Activated naive CD8-positive, alpha-beta T cell treated with anti-CD3 and anti-CD28 coated beads for 36 hours (primary cell): Measurements from ENCODE around the gene PAM. TPM values are rescaled to one million over a fixed set of nuclear protein-coding genes. Genes with fewer than 3 reads are reported as not detected.

Experiments used
- DNase-seq: peaks from one replicate; pipeline ENCODE4 v3.0.0; 2021
- H3K27ac Mint-ChIP-seq: one replicate; pipeline ENCODE4 v1.8.0; 2022; ENCODE audit warnings: mild to moderate bottlenecking, moderate library complexity, mixed read lengths
- H3K27me3 Mint-ChIP-seq: one replicate; pipeline ENCODE4 v1.8.0; 2022; ENCODE audit warnings: mild to moderate bottlenecking, mixed read lengths
- H3K36me3 Mint-ChIP-seq: one replicate; pipeline ENCODE4 v1.8.0; 2021; ENCODE audit warnings: mild to moderate bottlenecking, mixed read lengths
- H3K4me1 Mint-ChIP-seq: one replicate; pipeline ENCODE4 v1.8.0; 2021; ENCODE audit warnings: mixed read lengths
- H3K4me3 Mint-ChIP-seq: one replicate; pipeline ENCODE4 v1.8.0; 2022; ENCODE audit warnings: mild to moderate bottlenecking, moderate library complexity, mixed read lengths
- H3K9me3 Mint-ChIP-seq: one replicate; pipeline ENCODE4 v1.8.0; 2022; ENCODE audit warnings: mixed read lengths
- total RNA-seq, 2 experiments: library from RNA; stranded (reverse); gene quantifications; one replicate each; pipeline ENCODE4 v1.2.3, GENCODE V29; 2021

PAM gene
- total RNA-seq, 2 experiments from 2014 or later, result 42.0 to 54.0 TPM

DNA sequence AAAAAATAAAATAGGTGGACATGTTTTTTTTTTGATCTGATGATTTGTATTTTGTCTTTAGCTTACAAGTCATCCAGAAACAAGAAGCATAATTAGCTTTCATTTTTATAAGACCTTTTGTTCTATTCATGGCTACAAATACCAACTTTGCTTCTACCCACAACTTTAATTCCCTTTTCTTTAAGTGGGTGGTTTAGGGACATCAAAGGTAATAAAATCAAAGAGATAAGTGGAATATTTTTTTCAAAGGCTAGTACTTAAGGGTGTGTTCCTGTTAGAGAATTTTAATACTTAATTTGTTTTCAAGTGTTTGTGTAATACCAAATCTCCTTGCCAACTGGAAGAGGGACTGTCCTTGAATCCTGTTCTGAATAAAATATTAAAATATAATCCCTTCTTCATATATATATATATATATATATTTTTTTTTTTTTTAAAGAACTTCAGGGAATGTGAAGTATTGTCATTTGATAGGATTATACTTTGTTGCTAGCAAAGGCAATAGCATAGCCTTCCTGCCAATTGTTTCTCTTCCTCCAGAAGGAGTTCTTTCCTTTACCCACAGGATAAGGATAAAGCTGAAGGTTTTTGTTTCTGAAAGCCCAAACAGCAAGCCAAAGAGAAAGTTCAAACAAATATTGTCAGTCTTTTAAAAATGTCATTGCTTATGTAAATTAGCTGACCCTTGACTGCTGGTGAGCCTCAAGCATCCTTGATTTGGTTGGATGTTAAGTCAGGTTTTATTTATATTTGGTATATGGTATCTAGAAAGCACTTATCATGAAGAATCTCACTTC lies 108.9 kb downstream of the PAM start:
- Mint-ChIP-seq H3K27me3 (peaks cover 22% of the 10 kb centered on the region), H3K36me3 (peaks cover 22% of the 10 kb centered on the region), H3K9me3 (no peaks in the 10 kb centered on the region), H3K4me3 (no peak overlapping the region), H3K27ac (no peak overlapping the region), H3K4me1 (peaks cover 9% of the 10 kb centered on the region)
- no peak for DNase-seq

DNA sequence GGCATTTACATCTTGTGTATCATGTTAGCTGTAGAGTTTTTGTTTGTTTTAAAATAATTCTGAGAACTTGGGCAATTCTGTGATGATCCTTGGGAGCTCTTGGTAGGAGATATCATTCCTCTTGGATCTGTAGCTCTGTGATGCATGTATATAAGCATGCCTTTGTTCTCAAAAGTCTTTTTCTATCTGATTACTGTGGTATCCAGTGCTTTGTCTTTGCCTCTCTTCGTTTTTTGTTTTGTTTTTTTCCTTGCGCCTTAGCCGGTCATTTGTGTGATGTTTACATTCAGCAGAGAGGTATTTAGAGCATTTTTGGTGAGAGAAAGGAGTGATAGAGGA lies 110.0 kb downstream of the PAM start:
- no peaks in the 10 kb centered on the region for H3K9me3 Mint-ChIP-seq
- H3K27ac Mint-ChIP-seq, result no peak overlapping the region
- H3K27me3 Mint-ChIP-seq, result peaks cover 32% of the 10 kb centered on the region
- peak overlapping the region; percentile 60 for H3K4me3 Mint-ChIP-seq
- DNase-seq, result no peak
- H3K36me3 Mint-ChIP-seq, result peaks cover 29% of the 10 kb centered on the region
- peaks cover 9% of the 10 kb centered on the region for H3K4me1 Mint-ChIP-seq

DNA sequence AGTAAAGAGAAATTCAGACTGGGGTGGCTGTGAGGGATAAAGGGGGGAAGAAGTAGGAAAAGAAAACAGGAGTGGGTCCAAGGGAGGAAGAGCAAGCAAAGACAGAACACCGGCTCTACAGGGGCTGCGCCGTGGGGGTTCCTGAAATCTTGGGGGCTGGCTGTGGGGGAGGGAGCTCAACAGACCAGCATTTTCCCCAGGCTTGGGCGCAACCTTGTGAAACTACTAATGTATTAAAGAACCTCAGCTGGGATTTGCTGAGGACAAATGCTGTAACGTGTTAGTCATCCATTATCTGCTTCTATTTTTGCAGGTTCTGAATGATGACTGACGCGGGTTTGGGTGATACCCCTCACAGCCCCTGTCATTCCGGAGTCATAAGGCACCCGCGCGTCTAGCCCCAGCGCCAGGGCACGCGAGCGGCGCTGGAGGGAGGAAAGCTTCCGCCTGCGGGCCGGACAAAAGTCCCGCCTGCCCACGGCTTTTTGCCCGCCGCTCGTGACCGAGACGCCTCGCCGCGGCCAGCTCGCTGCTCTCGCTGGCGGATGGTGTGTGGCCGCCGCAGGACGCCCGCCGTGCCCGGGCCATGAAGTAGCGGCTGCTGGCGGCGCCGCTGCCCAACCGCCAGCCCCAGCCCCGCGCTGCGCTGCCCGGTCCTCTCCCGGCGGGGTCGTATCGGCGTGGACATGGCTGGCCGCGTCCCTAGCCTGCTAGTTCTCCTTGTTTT lies 110.6 kb downstream of the PAM start:
- Mint-ChIP-seq H3K9me3 (no peaks in the 10 kb centered on the region), H3K27ac (no peak overlapping the region), H3K27me3 (peaks cover 32% of the 10 kb centered on the region), H3K4me1 (peaks cover 9% of the 10 kb centered on the region), H3K4me3 (peak overlapping the region; percentile 69), H3K36me3 (peaks cover 28% of the 10 kb centered on the region)
- peak; percentile 62 for DNase-seq

GRCh38 chr5:102866237-102866600 lies 111.1 kb downstream of the PAM start:
- H3K9me3 Mint-ChIP-seq, result no peaks in the 10 kb centered on the region
- H3K36me3 Mint-ChIP-seq, result peaks cover 28% of the 10 kb centered on the region
- DNase-seq, result no peak
- H3K4me1 Mint-ChIP-seq, result peaks cover 9% of the 10 kb centered on the region
- H3K27me3 Mint-ChIP-seq, result peaks cover 32% of the 10 kb centered on the region
- H3K27ac Mint-ChIP-seq, result no peak overlapping the region
- H3K4me3 Mint-ChIP-seq, result peak overlapping the region; percentile 69

GRCh38 chr5:102867992-102868662 lies 113.0 kb downstream of the PAM start:
- no peak for DNase-seq
- peaks cover 32% of the 10 kb centered on the region for H3K27me3 Mint-ChIP-seq
- H3K4me1 Mint-ChIP-seq, result peaks cover 9% of the 10 kb centered on the region
- no peak overlapping the region for H3K4me3 Mint-ChIP-seq
- H3K9me3 Mint-ChIP-seq, result no peaks in the 10 kb centered on the region
- H3K36me3 Mint-ChIP-seq, result peaks cover 30% of the 10 kb centered on the region
- no peak overlapping the region for H3K27ac Mint-ChIP-seq

- DNase-seq, result no peak
- H3K27ac Mint-ChIP-seq, result no peak overlapping the region
- peaks cover 34% of the 10 kb centered on the region for H3K36me3 Mint-ChIP-seq
- no peaks in the 10 kb centered on the region for H3K9me3 Mint-ChIP-seq
- peaks cover 32% of the 10 kb centered on the region for H3K27me3 Mint-ChIP-seq
- H3K4me1 Mint-ChIP-seq, result peaks cover 9% of the 10 kb centered on the region
- no peak overlapping the region for H3K4me3 Mint-ChIP-seq
These were observed 114.1 kb downstream of the PAM start for GRCh38 chr5:102869230-102869629.

GRCh38 chr5:102873379-102873932 lies 118.4 kb downstream of the PAM start:
- H3K36me3 Mint-ChIP-seq, result peaks cover 28% of the 10 kb centered on the region
- no peaks in the 10 kb centered on the region for H3K4me1 Mint-ChIP-seq
- no peaks in the 10 kb centered on the region for H3K9me3 Mint-ChIP-seq
- no peak overlapping the region for H3K4me3 Mint-ChIP-seq
- H3K27me3 Mint-ChIP-seq, result peaks cover 11% of the 10 kb centered on the region
- no peak for DNase-seq
- no peak overlapping the region for H3K27ac Mint-ChIP-seq

DNA sequence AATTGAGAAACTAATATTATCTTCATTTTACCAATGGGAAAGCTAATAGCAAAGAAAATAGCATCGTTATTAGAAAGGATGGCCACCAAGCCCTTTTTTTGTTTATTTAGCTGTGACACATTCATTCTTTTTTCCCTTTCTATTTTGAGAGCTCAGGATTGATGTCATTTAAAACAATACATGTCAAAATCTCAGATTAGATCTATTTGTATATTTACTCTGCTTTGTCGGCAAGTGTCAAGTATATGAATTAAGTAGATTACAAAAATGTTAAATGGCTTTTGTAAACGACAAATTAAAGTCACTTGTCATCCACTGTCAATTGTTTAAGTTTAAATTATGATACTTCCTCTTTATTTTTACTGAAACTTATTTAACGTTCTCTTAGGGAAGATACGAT lies 118.9 kb downstream of the PAM start:
- Mint-ChIP-seq H3K27ac (no peak overlapping the region), H3K9me3 (no peaks in the 10 kb centered on the region), H3K4me3 (no peak overlapping the region), H3K27me3 (peaks cover 9% of the 10 kb centered on the region), H3K36me3 (peaks cover 25% of the 10 kb centered on the region), H3K4me1 (no peaks in the 10 kb centered on the region)
- no peak for DNase-seq

DNA sequence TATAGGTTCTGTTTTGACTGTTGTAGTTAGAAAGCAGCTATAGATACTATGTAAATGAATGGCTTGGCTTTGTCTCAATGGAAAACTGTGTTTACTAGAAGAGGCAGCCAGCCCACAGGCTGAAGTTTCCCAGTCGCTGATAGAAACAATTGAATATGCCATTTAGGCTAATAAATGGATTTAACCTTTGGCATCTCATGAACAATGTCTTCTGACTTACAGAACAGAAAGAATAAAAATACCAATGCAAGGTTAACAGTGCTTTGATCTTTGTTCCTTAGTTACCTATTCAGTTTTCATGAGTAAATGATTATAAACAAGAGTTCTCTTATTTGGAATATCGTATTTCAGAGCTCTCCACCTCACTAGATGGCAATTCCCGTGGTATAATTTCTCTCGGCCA lies 120.6 kb downstream of the PAM start:
- no peaks in the 10 kb centered on the region for H3K4me1 Mint-ChIP-seq
- no peak overlapping the region for H3K27ac Mint-ChIP-seq
- H3K4me3 Mint-ChIP-seq, result no peak overlapping the region
- DNase-seq, result no peak
- no peaks in the 10 kb centered on the region for H3K27me3 Mint-ChIP-seq
- no peaks in the 10 kb centered on the region for H3K9me3 Mint-ChIP-seq
- H3K36me3 Mint-ChIP-seq, result peaks cover 23% of the 10 kb centered on the region

DNA sequence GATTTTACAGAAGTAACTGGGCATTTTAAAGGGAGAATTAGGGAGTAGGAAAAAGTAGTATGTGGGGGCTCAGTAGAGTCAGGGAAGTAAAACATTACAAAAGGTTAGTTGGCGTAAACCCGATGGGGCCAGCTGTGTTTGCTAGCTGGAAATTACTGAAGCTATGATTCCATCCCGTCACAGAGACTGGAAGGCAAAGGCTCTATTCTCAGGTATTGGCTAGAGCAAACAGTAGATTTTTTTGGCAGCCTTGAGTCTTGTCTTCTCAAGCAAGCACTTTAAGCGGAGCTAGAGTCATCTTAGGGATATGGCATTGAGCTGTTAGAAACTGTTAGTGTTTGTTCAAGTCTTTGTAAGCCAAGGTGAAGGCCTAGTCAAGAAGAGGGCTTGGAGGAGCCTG lies 121.5 kb downstream of the PAM start:
- no peaks in the 10 kb centered on the region for H3K27me3 Mint-ChIP-seq
- H3K4me3 Mint-ChIP-seq, result no peak overlapping the region
- H3K9me3 Mint-ChIP-seq, result no peaks in the 10 kb centered on the region
- H3K4me1 Mint-ChIP-seq, result no peaks in the 10 kb centered on the region
- H3K36me3 Mint-ChIP-seq, result peaks cover 23% of the 10 kb centered on the region
- H3K27ac Mint-ChIP-seq, result no peak overlapping the region
- DNase-seq, result no peak

- DNase-seq, result no peak
- Mint-ChIP-seq H3K27me3 (no peaks in the 10 kb centered on the region), H3K4me1 (no peaks in the 10 kb centered on the region), H3K27ac (no peak overlapping the region), H3K36me3 (peaks cover 26% of the 10 kb centered on the region), H3K4me3 (no peak overlapping the region), H3K9me3 (no peaks in the 10 kb centered on the region)
These were observed 124.6 kb downstream of the PAM start for GRCh38 chr5:102879741-102880140.

DNA sequence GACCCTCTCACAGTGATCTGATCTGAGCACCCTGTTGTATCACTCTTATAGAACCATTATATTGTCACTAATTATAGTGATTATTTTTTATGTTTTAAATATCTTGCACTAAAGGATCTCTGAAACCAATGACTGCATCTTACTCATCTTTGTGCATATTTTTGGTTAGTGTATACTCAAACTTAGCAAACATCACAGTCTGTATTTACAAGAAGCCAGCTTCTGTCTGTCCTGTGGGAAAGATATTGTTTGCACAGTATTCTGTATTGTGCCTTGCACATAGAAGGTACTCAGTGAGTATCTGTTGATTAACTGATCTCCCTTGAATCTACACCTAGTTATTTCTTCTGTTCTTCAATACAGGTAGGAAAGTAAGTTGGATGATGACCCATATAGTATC lies 131.5 kb downstream of the PAM start:
- Mint-ChIP-seq H3K36me3 (peaks cover 16% of the 10 kb centered on the region), H3K4me1 (peaks cover 1% of the 10 kb centered on the region), H3K4me3 (no peak overlapping the region), H3K27me3 (no peaks in the 10 kb centered on the region), H3K27ac (no peak overlapping the region), H3K9me3 (no peaks in the 10 kb centered on the region)
- DNase-seq, result no peak

DNA sequence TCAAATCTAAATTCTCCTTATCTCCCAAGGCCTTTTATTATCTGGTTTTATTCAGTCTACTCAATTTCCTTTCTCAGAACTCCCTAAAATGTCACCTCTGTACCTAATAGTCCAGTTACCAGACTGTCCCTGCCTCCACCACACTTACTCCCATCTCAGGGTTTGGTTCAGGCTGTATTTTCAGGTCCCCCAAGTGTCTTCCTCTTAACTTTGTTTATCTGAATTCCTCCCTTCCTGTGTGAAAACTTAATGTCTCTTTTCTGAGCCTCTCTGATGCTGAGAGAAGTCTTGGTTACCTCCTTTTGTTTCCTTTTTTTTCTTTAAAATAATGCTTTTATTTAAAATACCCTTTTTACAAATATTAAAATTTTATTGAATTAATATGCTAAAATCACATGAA lies 133.4 kb downstream of the PAM start:
- Mint-ChIP-seq H3K27ac (no peak overlapping the region), H3K4me3 (no peak overlapping the region), H3K36me3 (peaks cover 11% of the 10 kb centered on the region), H3K4me1 (peaks cover 1% of the 10 kb centered on the region), H3K27me3 (no peaks in the 10 kb centered on the region), H3K9me3 (no peaks in the 10 kb centered on the region)
- no peak for DNase-seq

- peaks cover 1% of the 10 kb centered on the region for H3K4me1 Mint-ChIP-seq
- H3K27ac Mint-ChIP-seq, result no peak overlapping the region
- DNase-seq, result no peak
- H3K9me3 Mint-ChIP-seq, result no peaks in the 10 kb centered on the region
- H3K27me3 Mint-ChIP-seq, result no peaks in the 10 kb centered on the region
- no peak overlapping the region for H3K4me3 Mint-ChIP-seq
- H3K36me3 Mint-ChIP-seq, result peaks cover 13% of the 10 kb centered on the region
These were observed 133.9 kb downstream of the PAM start for GRCh38 chr5:102889033-102889432.

- H3K27ac Mint-ChIP-seq, result no peak overlapping the region
- no peaks in the 10 kb centered on the region for H3K9me3 Mint-ChIP-seq
- no peak for DNase-seq
- H3K36me3 Mint-ChIP-seq, result peaks cover 15% of the 10 kb centered on the region
- H3K4me3 Mint-ChIP-seq, result no peak overlapping the region
- peaks cover 1% of the 10 kb centered on the region for H3K4me1 Mint-ChIP-seq
- no peaks in the 10 kb centered on the region for H3K27me3 Mint-ChIP-seq
These were observed 135.0 kb downstream of the PAM start for GRCh38 chr5:102890133-102890532.
